ENCODE measurements around the gene OR5H14. TPM values are rescaled to one million over a fixed set of nuclear protein-coding genes. Genes with fewer than 3 reads are reported as not detected.
"Not testable (repeated sequence)": the region's sequence is repeated elsewhere in the genome, so short reads cannot be mapped to it uniquely, and the experiment has no call there.

The OR5H14 gene
- total RNA-seq, 1 donor from 2014 or later: not detected

GRCh38 chr3:98185180-98185579 is 37.9 kb downstream of the OR5H14 start:
- no peak for ATAC-seq (ENCODE audit: poor library complexity)
- intact Hi-C loops (cut with DNase I): no loop called here
- DNase-seq: no peak

DNA sequence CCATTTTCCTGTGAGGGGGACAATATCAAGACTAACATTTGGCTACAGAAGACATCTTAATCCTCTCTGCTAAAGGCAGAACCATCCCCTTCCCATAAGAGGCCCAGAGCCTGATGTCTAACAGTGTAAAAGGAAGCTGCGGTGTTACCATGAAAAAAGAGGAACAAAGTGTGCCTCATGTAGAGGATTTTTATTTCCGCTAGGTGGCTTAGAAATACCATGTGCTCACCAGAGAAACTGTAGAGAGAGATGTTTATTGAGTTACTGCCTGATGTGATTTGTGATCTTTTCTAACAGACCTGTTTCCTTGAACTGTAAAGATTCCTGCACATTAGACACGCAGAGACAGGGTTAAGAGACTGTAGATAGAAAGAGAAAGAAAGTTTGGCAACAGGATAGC is 41.3 kb downstream of the OR5H14 start:
- ATAC-seq (ENCODE audit: poor library complexity): no peak
- intact Hi-C loops (cut with DNase I): no loop called here
- no peak for DNase-seq

- DNase-seq; ATAC-seq (ENCODE audit: poor library complexity); intact Hi-C loops (cut with DNase I): not testable (repeated sequence)
Measured at GRCh38 chr3:98190911-98191310, 43.6 kb downstream of the OR5H14 start.

- ATAC-seq (ENCODE audit: poor library complexity); intact Hi-C loops (cut with DNase I); DNase-seq: not testable (repeated sequence)
Measured at GRCh38 chr3:98196293-98196692, 49.0 kb downstream of the OR5H14 start.

DNA sequence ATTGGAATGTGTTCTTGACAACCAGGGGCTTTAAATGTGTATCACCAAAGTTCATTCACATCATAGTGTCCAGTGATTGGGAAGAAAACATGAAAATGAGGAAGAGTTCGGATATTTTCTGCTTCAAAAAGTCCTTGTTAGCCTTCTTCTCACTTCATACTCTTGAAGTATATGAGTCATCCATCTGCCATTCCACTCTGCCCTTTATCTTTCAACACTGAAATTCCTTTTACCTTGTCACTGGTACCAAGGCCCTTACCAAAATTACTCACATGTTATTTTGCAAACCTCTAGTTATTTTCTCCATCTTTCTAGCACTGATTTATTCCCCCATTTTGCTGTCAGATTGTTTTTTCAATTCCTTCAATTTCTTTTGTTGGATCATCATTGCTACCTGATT is 51.7 kb downstream of the OR5H14 start:
- DNase-seq (no peak), ATAC-seq (ENCODE audit: poor library complexity) (no peak)
- intact Hi-C loops (cut with DNase I): no loop called here

Other genes starting within 250 kb of the OR5H14 start
- gene RIOX2, start 175.0 kb upstream of the OR5H14 start, total RNA-seq: 9.5 TPM
- not detected for gene GABRR3, start 112.2 kb upstream of the OR5H14 start, total RNA-seq
- not detected for gene OR5AC2, start 60.3 kb upstream of the OR5H14 start, total RNA-seq
- gene OR5H1, start 16.8 kb upstream of the OR5H14 start, total RNA-seq: not detected
- gene OR5H15, start 19.2 kb downstream of the OR5H14 start, total RNA-seq: not detected
- not detected for gene OR5H6, start 116.8 kb downstream of the OR5H14 start, total RNA-seq
- not detected for gene OR5H2, start 135.0 kb downstream of the OR5H14 start, total RNA-seq
- not detected for gene OR5K4, start 206.4 kb downstream of the OR5H14 start, total RNA-seq
- gene OR5K3, start 243.2 kb downstream of the OR5H14 start, total RNA-seq: not detected